Vagina (tissue), 2 donors: ENCODE measurements around the gene KCNA4.

Experiments
- CTCF ChIP-seq, 3 experiments: fragments of 450-650 bp in 2 of 3; fragments of 200-600 bp in 1 of 3; sonication (generic) in 1 of 3; IDR thresholded peaks; one replicate each; pipeline ENCODE4 v1.5.1; 2017 to 2019; ENCODE audit warnings: antibody characterized with exemption in 3 of 3, mild to moderate bottlenecking in 2 of 3, moderate library complexity in 2 of 3
- POLR2AphosphoS5 ChIP-seq, 2 donors: sonication (generic); formaldehyde crosslinking; IDR thresholded peaks; one replicate each; pipeline ENCODE4 v1.9.0; 2017; ENCODE audit warnings: antibody characterized with exemption in 2 of 2, mild to moderate bottlenecking in 2 of 2, low read depth in 1 of 2; ENCODE audit not compliant: insufficient read depth in 1 of 2

DNA sequence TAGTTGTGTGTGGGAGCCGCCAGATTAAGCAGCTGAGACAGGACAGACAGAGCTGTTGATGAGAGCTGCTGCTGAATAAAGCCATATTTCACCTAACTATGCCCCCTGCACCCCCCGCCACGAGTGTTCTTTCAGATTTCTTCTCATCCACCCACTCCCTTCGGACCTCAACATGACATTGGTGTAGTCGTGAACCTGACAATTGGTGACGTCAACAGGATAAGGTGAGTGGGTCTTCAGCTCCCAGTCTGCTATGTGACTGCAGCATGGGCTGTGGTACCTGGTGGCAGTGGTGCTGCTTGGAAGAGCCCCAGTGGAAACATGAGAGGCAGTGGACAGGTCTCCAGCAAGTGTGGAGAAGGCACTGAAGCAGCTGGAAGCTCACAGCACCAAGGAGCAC, 28.3 kb upstream of the KCNA4 start:
- TF ChIP-seq CTCF (IDR thresholded peaks at IDR 0.05) (no peak), POLR2AphosphoS5 (IDR thresholded peaks at IDR 0.05; ENCODE audit: insufficient read depth in 1 of 2, low read depth in 1 of 2) (no peak)
